GM23338 (cell line): Measurements from ENCODE around the gene CANT1. TPM values are rescaled to one million over a fixed set of nuclear protein-coding genes. Genes with fewer than 3 reads are reported as not detected.

Experiments
- ATAC-seq: fragments of 200-7000 bp; cut with Tn5 transposase; 3 replicates; pipeline ENCODE4 v1.9.1; 2020
- DNase-seq: peaks from one replicate; pipeline ENCODE4 v3.0.0-alpha.2; 2015; ENCODE audit warnings: low spot score
- H2AFZ ChIP-seq: fragments of 200-600 bp; sonication (generic); 2 replicates; pipeline ENCODE4 v1.8.0; 2016; ENCODE audit warnings: antibody characterized with exemption, mild to moderate bottlenecking, moderate library complexity
- H3F3A ChIP-seq: fragments of 200-600 bp; sonication (generic); replicated peaks from 2 replicates; pipeline ENCODE4 v1.8.0; 2017; ENCODE audit warnings: antibody characterized with exemption, mixed run types, low read depth
- H3K27ac ChIP-seq: fragments of 200-600 bp; sonication (generic); 2 replicates; pipeline ENCODE4 v1.6.1; 2016; ENCODE audit warnings: low read depth
- H3K27me3 ChIP-seq: fragments of 200-600 bp; sonication (generic); 2 replicates; pipeline ENCODE4 v1.8.0; 2016; ENCODE audit warnings: mild to moderate bottlenecking, mixed run types, moderate library complexity; ENCODE audit not compliant: insufficient read depth
- H3K36me3 ChIP-seq: fragments of 200-600 bp; sonication (generic); 2 replicates; pipeline ENCODE4 v1.8.0; 2016; ENCODE audit warnings: mild to moderate bottlenecking; ENCODE audit not compliant: insufficient read depth
- H3K4me1 ChIP-seq: fragments of 200-600 bp; sonication (generic); 2 replicates; pipeline ENCODE4 v1.8.0; 2016; ENCODE audit warnings: mild to moderate bottlenecking, moderate library complexity; ENCODE audit not compliant: insufficient read depth
- H3K4me2 ChIP-seq: fragments of 200-600 bp; sonication (generic); 2 replicates; pipeline ENCODE4 v1.7.1; 2017; ENCODE audit warnings: mixed run types
- H3K4me3 ChIP-seq: fragments of 200-600 bp; sonication (generic); 2 replicates; pipeline ENCODE4 v1.6.1; 2016; ENCODE audit warnings: mixed run types
- H3K79me2 ChIP-seq: fragments of 200-600 bp; sonication (generic); replicated peaks from 2 replicates; pipeline ENCODE4 v1.8.0; 2017; ENCODE audit warnings: mild to moderate bottlenecking; ENCODE audit not compliant: insufficient read depth
- H3K9me2 ChIP-seq: fragments of 200-600 bp; sonication (generic); 2 replicates; pipeline ENCODE4 v1.8.0; 2017; ENCODE audit not compliant: insufficient read depth
- H4K20me1 ChIP-seq: fragments of 200-600 bp; sonication (generic); replicated peaks from 2 replicates; pipeline ENCODE4 v1.8.0; 2017; ENCODE audit warnings: mild to moderate bottlenecking; ENCODE audit not compliant: insufficient read depth
- H3K27ac Mint-ChIP-seq: 2 replicates; pipeline ENCODE4 v1.8.0; 2020; ENCODE audit warnings: inconsistent platforms, mild to moderate bottlenecking, moderate library complexity, mixed read lengths
- H3K27me3 Mint-ChIP-seq: 3 replicates; pipeline ENCODE4 v1.8.0; 2022; ENCODE audit warnings: low read depth, mild to moderate bottlenecking, moderate library complexity, mixed read lengths, inconsistent platforms; ENCODE audit not compliant: insufficient read depth, poor library complexity
- H3K36me3 Mint-ChIP-seq: 3 replicates; pipeline ENCODE4 v1.8.0; 2021; ENCODE audit warnings: low read depth, mild to moderate bottlenecking, inconsistent platforms, moderate library complexity, mixed read lengths
- H3K4me1 Mint-ChIP-seq: 3 replicates; pipeline ENCODE4 v1.8.0; 2020; ENCODE audit warnings: mild to moderate bottlenecking, inconsistent platforms, mixed read lengths
- H3K4me3 Mint-ChIP-seq: 3 replicates; pipeline ENCODE4 v1.8.0; 2021; ENCODE audit warnings: moderate library complexity, mild to moderate bottlenecking, inconsistent platforms, mixed read lengths
- H3K9me3 Mint-ChIP-seq: 3 replicates; pipeline ENCODE4 v1.8.0; 2020; ENCODE audit warnings: moderate library complexity, mild to moderate bottlenecking, inconsistent platforms, mixed read lengths
- CREB1 ChIP-seq: fragments of 250-450 bp; sonication (Bioruptor Pico); IDR thresholded peaks from 2 replicates; pipeline ENCODE4 v1.5.0; 2020; ENCODE audit warnings: low read depth, mild to moderate bottlenecking, moderate library complexity
- ETS1 ChIP-seq: IDR thresholded peaks from 2 replicates; pipeline ENCODE4 v1.6.1; 2016; ENCODE audit warnings: antibody characterized with exemption
- EZH2 ChIP-seq: fragments of 200-600 bp; sonication (generic); IDR thresholded peaks from one replicate; pipeline ENCODE4 v1.8.0; 2017; ENCODE audit warnings: antibody characterized with exemption, mild to moderate bottlenecking, low read depth; ENCODE audit not compliant: unreplicated experiment
- NANOG ChIP-seq: IDR thresholded peaks from 2 replicates; pipeline ENCODE4 v1.6.1; 2016; ENCODE audit warnings: antibody characterized with exemption, borderline replicate concordance
- REST ChIP-seq: IDR thresholded peaks from one replicate; pipeline ENCODE4 v1.6.1; 2018; ENCODE audit warnings: antibody characterized with exemption; ENCODE audit not compliant: unreplicated experiment
- STAT1 ChIP-seq: IDR thresholded peaks from one replicate; pipeline ENCODE4 v1.6.1; 2016; ENCODE audit warnings: antibody characterized with exemption; ENCODE audit not compliant: unreplicated experiment
- ZNF114 ChIP-seq: fragments of 250-450 bp; sonication (Bioruptor Pico); IDR thresholded peaks from 2 replicates; pipeline ENCODE4 v1.5.0; 2020; ENCODE audit warnings: mild to moderate bottlenecking, moderate library complexity
- polyA plus RNA-seq: library from polyadenylated mRNA; unstranded; fragments of >200 nt; fragmentation: Nextera tagmentation; extraction: Ambion mirVana; gene quantifications from 2 replicates; pipeline ENCODE4 v1.2.1, GENCODE V29; 2016
- total RNA-seq: library from RNA; depleted of rRNA; stranded (reverse); fragments of >200 nt; shearing (Covaris generic); gene quantifications from 2 replicates; pipeline ENCODE4 v1.2.3, GENCODE V29; 2014
- TF ChIP-seq, protein P1 (sequence below): fragments of 250-450 bp; sonication (Bioruptor Pico); IDR thresholded peaks from 2 replicates; pipeline ENCODE4 v1.5.0; 2020; ENCODE audit warnings: mild to moderate bottlenecking, moderate library complexity

The CANT1 gene
- total and polyA plus RNA-seq, 2 experiments from 2014 or later: 5.9 to 38.8 TPM

GRCh38 chr17:79051306-79051705 is 41.7 kb upstream of the CANT1 start (continued):
- TF ChIP-seq, protein P1, sequence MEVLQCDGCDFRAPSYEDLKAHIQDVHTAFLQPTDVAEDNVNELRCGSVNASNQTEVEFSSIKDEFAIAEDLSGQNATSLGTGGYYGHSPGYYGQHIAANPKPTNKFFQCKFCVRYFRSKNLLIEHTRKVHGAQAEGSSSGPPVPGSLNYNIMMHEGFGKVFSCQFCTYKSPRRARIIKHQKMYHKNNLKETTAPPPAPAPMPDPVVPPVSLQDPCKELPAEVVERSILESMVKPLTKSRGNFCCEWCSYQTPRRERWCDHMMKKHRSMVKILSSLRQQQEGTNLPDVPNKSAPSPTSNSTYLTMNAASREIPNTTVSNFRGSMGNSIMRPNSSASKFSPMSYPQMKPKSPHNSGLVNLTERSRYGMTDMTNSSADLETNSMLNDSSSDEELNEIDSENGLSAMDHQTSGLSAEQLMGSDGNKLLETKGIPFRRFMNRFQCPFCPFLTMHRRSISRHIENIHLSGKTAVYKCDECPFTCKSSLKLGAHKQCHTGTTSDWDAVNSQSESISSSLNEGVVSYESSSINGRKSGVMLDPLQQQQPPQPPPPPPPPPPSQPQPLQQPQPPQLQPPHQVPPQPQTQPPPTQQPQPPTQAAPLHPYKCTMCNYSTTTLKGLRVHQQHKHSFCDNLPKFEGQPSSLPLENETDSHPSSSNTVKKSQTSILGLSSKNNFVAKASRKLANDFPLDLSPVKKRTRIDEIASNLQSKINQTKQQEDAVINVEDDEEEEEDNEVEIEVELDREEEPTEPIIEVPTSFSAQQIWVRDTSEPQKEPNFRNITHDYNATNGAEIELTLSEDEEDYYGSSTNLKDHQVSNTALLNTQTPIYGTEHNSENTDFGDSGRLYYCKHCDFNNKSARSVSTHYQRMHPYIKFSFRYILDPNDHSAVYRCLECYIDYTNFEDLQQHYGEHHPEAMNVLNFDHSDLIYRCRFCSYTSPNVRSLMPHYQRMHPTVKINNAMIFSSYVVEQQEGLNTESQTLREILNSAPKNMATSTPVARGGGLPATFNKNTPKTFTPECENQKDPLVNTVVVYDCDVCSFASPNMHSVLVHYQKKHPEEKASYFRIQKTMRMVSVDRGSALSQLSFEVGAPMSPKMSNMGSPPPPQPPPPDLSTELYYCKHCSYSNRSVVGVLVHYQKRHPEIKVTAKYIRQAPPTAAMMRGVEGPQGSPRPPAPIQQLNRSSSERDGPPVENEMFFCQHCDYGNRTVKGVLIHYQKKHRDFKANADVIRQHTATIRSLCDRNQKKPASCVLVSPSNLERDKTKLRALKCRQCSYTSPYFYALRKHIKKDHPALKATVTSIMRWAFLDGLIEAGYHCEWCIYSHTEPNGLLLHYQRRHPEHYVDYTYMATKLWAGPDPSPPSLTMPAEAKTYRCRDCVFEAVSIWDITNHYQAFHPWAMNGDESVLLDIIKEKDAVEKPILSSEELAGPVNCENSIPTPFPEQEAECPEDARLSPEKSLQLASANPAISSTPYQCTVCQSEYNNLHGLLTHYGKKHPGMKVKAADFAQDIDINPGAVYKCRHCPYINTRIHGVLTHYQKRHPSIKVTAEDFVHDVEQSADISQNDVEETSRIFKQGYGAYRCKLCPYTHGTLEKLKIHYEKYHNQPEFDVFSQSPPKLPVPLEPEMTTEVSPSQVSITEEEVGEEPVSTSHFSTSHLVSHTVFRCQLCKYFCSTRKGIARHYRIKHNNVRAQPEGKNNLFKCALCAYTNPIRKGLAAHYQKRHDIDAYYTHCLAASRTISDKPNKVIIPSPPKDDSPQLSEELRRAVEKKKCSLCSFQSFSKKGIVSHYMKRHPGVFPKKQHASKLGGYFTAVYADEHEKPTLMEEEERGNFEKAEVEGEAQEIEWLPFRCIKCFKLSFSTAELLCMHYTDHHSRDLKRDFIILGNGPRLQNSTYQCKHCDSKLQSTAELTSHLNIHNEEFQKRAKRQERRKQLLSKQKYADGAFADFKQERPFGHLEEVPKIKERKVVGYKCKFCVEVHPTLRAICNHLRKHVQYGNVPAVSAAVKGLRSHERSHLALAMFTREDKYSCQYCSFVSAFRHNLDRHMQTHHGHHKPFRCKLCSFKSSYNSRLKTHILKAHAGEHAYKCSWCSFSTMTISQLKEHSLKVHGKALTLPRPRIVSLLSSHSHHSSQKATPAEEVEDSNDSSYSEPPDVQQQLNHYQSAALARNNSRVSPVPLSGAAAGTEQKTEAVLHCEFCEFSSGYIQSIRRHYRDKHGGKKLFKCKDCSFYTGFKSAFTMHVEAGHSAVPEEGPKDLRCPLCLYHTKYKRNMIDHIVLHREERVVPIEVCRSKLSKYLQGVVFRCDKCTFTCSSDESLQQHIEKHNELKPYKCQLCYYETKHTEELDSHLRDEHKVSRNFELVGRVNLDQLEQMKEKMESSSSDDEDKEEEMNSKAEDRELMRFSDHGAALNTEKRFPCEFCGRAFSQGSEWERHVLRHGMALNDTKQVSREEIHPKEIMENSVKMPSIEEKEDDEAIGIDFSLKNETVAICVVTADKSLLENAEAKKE (CRISPR knock-in tag): no peak
- no peak for TF ChIP-seq ZNF114 (CRISPR knock-in tag)
- TF ChIP-seq EZH2: no peak
- no peak for TF ChIP-seq REST
- no peak for TF ChIP-seq CREB1 (CRISPR knock-in tag)
- TF ChIP-seq STAT1: no peak

DNA sequence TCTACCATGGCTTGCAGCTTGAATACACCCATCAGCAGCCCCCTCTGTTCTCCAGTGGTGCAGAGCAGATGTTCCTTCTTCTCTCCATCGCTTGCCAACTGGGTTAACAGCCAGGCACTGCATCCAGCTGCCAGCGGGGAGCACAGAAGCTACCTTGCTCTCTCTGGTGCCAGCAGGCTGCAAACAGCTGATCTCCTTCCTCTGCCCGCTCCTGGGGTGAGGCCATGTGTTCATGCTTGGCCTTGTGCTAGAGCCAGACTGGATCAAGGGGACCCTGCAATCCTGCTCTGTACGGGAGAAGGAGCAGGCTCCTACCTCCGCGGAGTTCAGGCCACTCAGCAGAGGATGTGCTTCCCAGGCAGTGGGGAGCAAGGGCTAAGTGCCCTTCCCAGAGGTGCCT is 41.0 kb upstream of the CANT1 start:
- Histone ChIP-seq H3K79me2 (no peaks in the 10 kb centered on the region), H3K4me3 (no peak overlapping the region), H3K9me2 (no peaks in the 10 kb centered on the region), H3K4me1 (no peaks in the 10 kb centered on the region), H3K36me3 (no peaks in the 10 kb centered on the region), H3K4me2 (no peak overlapping the region), H4K20me1 (no peaks in the 10 kb centered on the region), H3F3A (no peaks in the 10 kb centered on the region), H2AFZ (no peak overlapping the region), H3K27me3 (no peaks in the 10 kb centered on the region), H3K27ac (no peak overlapping the region)
- Mint-ChIP-seq H3K27me3 (peaks cover 15% of the 10 kb centered on the region), H3K36me3 (no peaks in the 10 kb centered on the region; the same call in 2 of the 3 replicates), H3K4me3 (no peak overlapping the region), H3K9me3 (peaks cover 27% of the 10 kb centered on the region), H3K27ac (no peak overlapping the region), H3K4me1 (no peaks in the 10 kb centered on the region)
- ATAC-seq (no peak), DNase-seq (no peak)
- no peak for TF ChIP-seq NANOG
- no peak for TF ChIP-seq ETS1
